Panc1 (cell line): Measurements from ENCODE around the gene ICE2.

Experiments used
- POLR2AphosphoS5 ChIP-seq: IDR thresholded peaks from 2 replicates; pipeline ENCODE4 v1.6.1; 2012; ENCODE audit warnings: mild to moderate bottlenecking, low read depth, low read length, moderate library complexity
- SIN3A ChIP-seq: IDR thresholded peaks from 2 replicates; pipeline ENCODE4 v1.6.1; 2012; ENCODE audit warnings: low read depth, mild to moderate bottlenecking, low read length, moderate library complexity, borderline replicate concordance; ENCODE audit not compliant: insufficient read depth
- TCF7L2 ChIP-seq: IDR thresholded peaks from 2 replicates; pipeline ENCODE4 v1.6.1; 2011; ENCODE audit warnings: mild to moderate bottlenecking, low read depth, low read length, inconsistent platforms
- TF ChIP-seq, protein P1 (sequence below): fragments of 450-650 bp; IDR thresholded peaks from 2 replicates; pipeline ENCODE4 v1.5.1; 2017; ENCODE audit warnings: mild to moderate bottlenecking

DNA sequence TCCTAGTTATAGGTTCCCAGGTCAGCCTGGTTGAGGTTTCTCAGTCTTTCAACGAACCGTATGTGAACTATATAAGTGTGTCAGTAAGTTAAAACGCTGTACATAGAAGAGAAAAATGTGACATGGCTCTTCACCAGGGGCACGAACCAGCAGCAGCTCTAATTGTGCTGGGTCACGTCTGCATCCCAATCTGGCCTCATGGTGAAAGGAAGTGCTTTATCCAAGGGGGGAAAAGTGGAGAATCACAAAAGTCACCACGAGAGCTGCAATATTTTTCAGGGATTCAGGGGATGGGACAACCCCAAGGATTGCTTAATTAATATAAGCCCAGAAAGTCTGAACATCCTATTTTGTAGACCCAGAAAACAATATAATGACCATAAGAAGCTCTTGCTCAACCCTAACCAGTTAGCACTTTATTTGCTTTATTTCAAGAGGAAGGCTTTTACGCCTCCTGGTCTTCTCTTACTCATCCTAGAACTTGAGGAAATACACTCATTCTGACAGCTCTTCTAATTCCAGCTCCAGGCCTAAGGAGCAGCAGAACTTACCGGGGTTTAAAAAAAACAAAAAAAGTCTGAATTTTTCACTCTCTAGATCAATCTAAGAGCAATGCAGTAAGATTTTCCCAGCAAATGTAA, 97.7 kb downstream of the ICE2 start:
- TF ChIP-seq, protein P1, sequence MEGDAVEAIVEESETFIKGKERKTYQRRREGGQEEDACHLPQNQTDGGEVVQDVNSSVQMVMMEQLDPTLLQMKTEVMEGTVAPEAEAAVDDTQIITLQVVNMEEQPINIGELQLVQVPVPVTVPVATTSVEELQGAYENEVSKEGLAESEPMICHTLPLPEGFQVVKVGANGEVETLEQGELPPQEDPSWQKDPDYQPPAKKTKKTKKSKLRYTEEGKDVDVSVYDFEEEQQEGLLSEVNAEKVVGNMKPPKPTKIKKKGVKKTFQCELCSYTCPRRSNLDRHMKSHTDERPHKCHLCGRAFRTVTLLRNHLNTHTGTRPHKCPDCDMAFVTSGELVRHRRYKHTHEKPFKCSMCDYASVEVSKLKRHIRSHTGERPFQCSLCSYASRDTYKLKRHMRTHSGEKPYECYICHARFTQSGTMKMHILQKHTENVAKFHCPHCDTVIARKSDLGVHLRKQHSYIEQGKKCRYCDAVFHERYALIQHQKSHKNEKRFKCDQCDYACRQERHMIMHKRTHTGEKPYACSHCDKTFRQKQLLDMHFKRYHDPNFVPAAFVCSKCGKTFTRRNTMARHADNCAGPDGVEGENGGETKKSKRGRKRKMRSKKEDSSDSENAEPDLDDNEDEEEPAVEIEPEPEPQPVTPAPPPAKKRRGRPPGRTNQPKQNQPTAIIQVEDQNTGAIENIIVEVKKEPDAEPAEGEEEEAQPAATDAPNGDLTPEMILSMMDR: no peak
- TF ChIP-seq POLR2AphosphoS5 (peak; percentile 67), SIN3A (no peak), TCF7L2 (no peak)
